ENCODE data around the gene HOXD9.

GRCh38 chr2:176096986-176097819 lies 25.3 kb upstream of the HOXD9 start:
- TF ChIP-seq CTCF (IDR thresholded peaks at IDR 0.05; ENCODE audit: poor library complexity, severe bottlenecking): peak; percentile 86
- TF ChIP-seq EZH2 (IDR thresholded peaks at IDR 0.05; ENCODE audit: borderline replicate concordance, insufficient read depth, low read length, poor library complexity, severe bottlenecking): no peak
- no peak for TF ChIP-seq POLR2AphosphoS5 (IDR thresholded peaks at IDR 0.05)

Measured in neural cell (in vitro differentiated cells).